Measurements from ENCODE around the gene ST6GALNAC5. TPM values are rescaled to one million over a fixed set of nuclear protein-coding genes. Genes with fewer than 3 reads are reported as not detected.

The ST6GALNAC5 gene
- total RNA-seq, 1 experiment from 2014 or later, result 2.0 TPM

DNA sequence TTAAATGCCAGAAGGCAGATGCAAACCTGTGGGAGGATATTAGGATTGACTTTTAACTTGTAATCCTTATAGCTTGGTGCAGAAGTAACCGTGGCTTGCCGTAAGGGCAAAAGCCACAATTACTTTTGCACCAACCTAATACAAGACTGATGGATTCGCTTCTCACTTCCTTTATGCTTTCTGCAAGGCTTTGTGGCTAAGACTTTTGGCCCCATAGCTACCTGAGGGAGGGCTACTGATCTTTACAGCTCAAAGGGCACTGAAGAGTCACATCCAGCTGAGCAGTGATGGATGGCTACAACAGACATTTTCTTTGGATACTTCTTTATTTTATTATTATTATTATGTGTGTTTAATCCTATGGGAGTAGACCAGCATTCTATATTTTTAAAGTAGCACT, 140.4 kb downstream of the ST6GALNAC5 start:
- CTCF ChIA-PET, result interaction anchor here (0.6 kb wide), 1 partner anchor 653 kb away, joined by 4 read pairs; no protein-coding TSS in a partner anchor
- Mint-ChIP-seq H3K27me3 (ENCODE audit: unreplicated experiment) (no peaks in the 10 kb centered on the region), H3K27ac (ENCODE audit: unreplicated experiment) (no peak overlapping the region), H3K4me1 (ENCODE audit: low read depth, unreplicated experiment) (no peaks in the 10 kb centered on the region), H3K36me3 (ENCODE audit: insufficient read depth, unreplicated experiment) (no peaks in the 10 kb centered on the region), H3K9me3 (ENCODE audit: low read depth, unreplicated experiment) (peaks cover 3% of the 10 kb centered on the region), H3K4me3 (ENCODE audit: low read depth, unreplicated experiment) (no peak overlapping the region)
- TF ChIP-seq, protein P1, sequence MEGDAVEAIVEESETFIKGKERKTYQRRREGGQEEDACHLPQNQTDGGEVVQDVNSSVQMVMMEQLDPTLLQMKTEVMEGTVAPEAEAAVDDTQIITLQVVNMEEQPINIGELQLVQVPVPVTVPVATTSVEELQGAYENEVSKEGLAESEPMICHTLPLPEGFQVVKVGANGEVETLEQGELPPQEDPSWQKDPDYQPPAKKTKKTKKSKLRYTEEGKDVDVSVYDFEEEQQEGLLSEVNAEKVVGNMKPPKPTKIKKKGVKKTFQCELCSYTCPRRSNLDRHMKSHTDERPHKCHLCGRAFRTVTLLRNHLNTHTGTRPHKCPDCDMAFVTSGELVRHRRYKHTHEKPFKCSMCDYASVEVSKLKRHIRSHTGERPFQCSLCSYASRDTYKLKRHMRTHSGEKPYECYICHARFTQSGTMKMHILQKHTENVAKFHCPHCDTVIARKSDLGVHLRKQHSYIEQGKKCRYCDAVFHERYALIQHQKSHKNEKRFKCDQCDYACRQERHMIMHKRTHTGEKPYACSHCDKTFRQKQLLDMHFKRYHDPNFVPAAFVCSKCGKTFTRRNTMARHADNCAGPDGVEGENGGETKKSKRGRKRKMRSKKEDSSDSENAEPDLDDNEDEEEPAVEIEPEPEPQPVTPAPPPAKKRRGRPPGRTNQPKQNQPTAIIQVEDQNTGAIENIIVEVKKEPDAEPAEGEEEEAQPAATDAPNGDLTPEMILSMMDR (IDR thresholded peaks at IDR 0.05; ENCODE audit: unreplicated experiment), result no peak
- no peak for DNase-seq
- BruUV-seq (replicated peaks), result no TSS peak
- intact Hi-C loops (cut with micrococcal nuclease; ENCODE audit: unreplicated experiment), result no loop called here

DNA sequence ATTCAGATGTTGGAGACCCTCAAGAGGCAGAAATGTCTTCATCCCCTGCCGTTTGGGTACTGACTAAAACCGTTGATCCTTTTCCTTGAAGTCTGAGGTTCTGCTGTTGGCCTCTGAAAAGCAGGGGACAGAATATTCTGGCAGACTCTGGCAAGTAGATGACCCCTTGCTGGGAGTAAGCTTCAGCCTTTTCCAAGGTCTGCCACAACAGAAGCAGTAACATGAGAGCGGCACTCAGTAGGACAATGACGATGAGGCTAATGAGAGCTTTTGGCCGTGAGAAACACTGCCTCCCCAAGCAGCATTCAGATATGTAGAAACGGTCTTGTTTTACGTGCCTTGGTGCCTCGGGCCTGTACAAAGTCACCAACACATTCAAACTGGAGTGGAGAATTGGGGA, 143.7 kb downstream of the ST6GALNAC5 start:
- CTCF ChIA-PET, result no interaction called here
- Mint-ChIP-seq H3K4me3 (ENCODE audit: low read depth, unreplicated experiment) (no peak overlapping the region), H3K4me1 (ENCODE audit: low read depth, unreplicated experiment) (no peaks in the 10 kb centered on the region), H3K36me3 (ENCODE audit: insufficient read depth, unreplicated experiment) (no peaks in the 10 kb centered on the region), H3K27me3 (ENCODE audit: unreplicated experiment) (no peaks in the 10 kb centered on the region), H3K27ac (ENCODE audit: unreplicated experiment) (no peak overlapping the region), H3K9me3 (ENCODE audit: low read depth, unreplicated experiment) (no peaks in the 10 kb centered on the region)
- intact Hi-C loops (cut with micrococcal nuclease; ENCODE audit: unreplicated experiment), result no loop called here
- no peak for DNase-seq
- TF ChIP-seq, protein P1 (IDR thresholded peaks at IDR 0.05; ENCODE audit: unreplicated experiment), result no peak
- BruUV-seq (replicated peaks), result no TSS peak

DNA sequence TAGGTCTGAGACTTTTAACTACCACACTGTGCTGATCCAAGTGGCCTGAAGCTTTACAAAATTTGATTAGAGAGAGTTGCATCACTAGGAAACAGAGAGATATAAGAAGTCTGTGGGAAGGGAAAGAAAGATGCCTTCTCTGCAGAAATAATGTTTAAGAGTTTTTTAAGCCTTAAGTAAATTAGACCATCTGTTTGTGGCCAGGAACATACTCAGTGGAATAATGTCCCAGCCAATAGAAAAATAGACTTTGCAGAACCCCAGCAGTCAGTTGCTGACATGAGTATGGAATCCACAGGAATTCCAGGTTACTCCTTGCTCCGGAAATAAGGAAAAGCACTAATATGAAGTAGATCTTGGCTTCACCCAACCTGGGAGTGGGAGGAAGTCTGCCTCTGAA, 144.8 kb downstream of the ST6GALNAC5 start:
- TF ChIP-seq, protein P1 (IDR thresholded peaks at IDR 0.05; ENCODE audit: unreplicated experiment), result no peak
- Mint-ChIP-seq H3K27me3 (ENCODE audit: unreplicated experiment) (no peaks in the 10 kb centered on the region), H3K4me3 (ENCODE audit: low read depth, unreplicated experiment) (no peak overlapping the region), H3K4me1 (ENCODE audit: low read depth, unreplicated experiment) (no peaks in the 10 kb centered on the region), H3K36me3 (ENCODE audit: insufficient read depth, unreplicated experiment) (no peaks in the 10 kb centered on the region), H3K9me3 (ENCODE audit: low read depth, unreplicated experiment) (no peaks in the 10 kb centered on the region), H3K27ac (ENCODE audit: unreplicated experiment) (no peak overlapping the region)
- BruUV-seq (replicated peaks), result no TSS peak
- CTCF ChIA-PET, result interaction anchor here (0.6 kb wide), 1 partner anchor 36 kb away, joined by 3 read pairs; no protein-coding TSS in a partner anchor
- intact Hi-C loops (cut with micrococcal nuclease; ENCODE audit: unreplicated experiment), result no loop called here
- no peak for DNase-seq

DNA sequence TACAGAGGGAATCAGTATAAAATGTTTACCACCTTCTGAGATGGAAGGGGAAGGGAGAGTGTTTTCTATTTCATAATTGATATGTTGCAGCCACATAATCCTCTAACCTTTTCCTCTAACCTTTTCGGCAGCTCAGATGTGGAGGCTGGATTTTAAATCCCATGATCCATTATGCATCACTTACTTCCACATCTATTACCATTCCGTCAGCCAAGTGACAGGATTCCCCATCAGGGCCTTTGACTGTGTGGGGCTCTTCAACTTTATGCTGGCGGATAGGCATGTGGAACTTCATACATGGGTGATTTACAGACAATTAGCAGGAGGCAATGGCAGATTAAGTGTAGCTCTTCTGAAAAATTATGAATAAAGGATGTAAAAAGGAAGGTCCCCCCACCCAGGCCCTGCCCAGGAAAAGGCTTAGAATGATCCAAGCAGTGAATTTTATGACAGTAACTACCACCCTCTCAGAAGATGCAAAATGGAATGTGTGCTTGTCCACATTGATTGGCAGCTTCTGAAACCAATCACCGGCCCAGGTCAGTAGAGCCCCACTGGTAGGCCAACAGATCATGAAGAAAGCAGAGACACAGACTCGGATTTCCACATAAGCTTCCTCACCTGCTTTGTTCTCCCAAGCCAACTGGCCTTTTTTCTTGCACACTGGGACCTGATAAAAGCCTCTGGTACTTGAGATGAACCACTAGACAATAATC, 147.0 kb downstream of the ST6GALNAC5 start:
- Mint-ChIP-seq H3K36me3 (ENCODE audit: insufficient read depth, unreplicated experiment) (no peaks in the 10 kb centered on the region), H3K9me3 (ENCODE audit: low read depth, unreplicated experiment) (no peaks in the 10 kb centered on the region), H3K4me1 (ENCODE audit: low read depth, unreplicated experiment) (peaks cover 9% of the 10 kb centered on the region), H3K27me3 (ENCODE audit: unreplicated experiment) (no peaks in the 10 kb centered on the region), H3K4me3 (ENCODE audit: low read depth, unreplicated experiment) (no peak overlapping the region), H3K27ac (ENCODE audit: unreplicated experiment) (no peak overlapping the region)
- CTCF ChIA-PET, result interaction anchor here (0.6 kb wide), 1 partner anchor 39 kb away, joined by 3 read pairs; no protein-coding TSS in a partner anchor
- TF ChIP-seq, protein P1 (IDR thresholded peaks at IDR 0.05; ENCODE audit: unreplicated experiment), result no peak
- intact Hi-C loops (cut with micrococcal nuclease; ENCODE audit: unreplicated experiment), result no loop called here
- DNase-seq, result no peak
- BruUV-seq (replicated peaks), result no TSS peak
